SU-DHL-6 (cell line): ENCODE measurements around the gene ACVR1.
"Not testable (repeated sequence)": the region's sequence is repeated elsewhere in the genome, so short reads cannot be mapped to it uniquely, and the experiment has no call there.

Experiments used
- H2AFZ ChIP-seq: fragments of 200-600 bp; sonication (generic); 2 replicates; pipeline ENCODE4 v1.6.1; 2014; ENCODE audit warnings: low read depth, mild to moderate bottlenecking, moderate library complexity, mixed read lengths, antibody characterized with exemption, low read length; ENCODE audit not compliant: severe bottlenecking
- H3F3A ChIP-seq: fragments of 200-600 bp; shearing (Covaris generic); 2 replicates; pipeline ENCODE4 v1.6.0; 2016; ENCODE audit warnings: antibody characterized with exemption, mild to moderate bottlenecking; ENCODE audit not compliant: insufficient read depth
- H3K27ac ChIP-seq: fragments of 200-600 bp; sonication (generic); 2 replicates; pipeline ENCODE4 v1.5.1; 2016; ENCODE audit warnings: low read depth, mild to moderate bottlenecking, low read length, moderate library complexity, mixed read lengths
- H3K27me3 ChIP-seq: fragments of 200-600 bp; sonication (generic), shearing (Covaris generic); 2 replicates; pipeline ENCODE4 v1.6.0; 2014; ENCODE audit warnings: mild to moderate bottlenecking, low read length
- H3K36me3 ChIP-seq: fragments of 200-600 bp; sonication (generic); 2 replicates; pipeline ENCODE4 v1.6.1; 2014; ENCODE audit warnings: mild to moderate bottlenecking, low read length, mixed read lengths
- H3K4me2 ChIP-seq: fragments of 300-600, 200-600 bp; shearing (Covaris generic), sonication (generic); 2 replicates; pipeline ENCODE4 v1.6.0; 2014; ENCODE audit warnings: low read length, low read depth, mild to moderate bottlenecking; ENCODE audit not compliant: poor library complexity, severe bottlenecking
- H3K4me3 ChIP-seq: fragments of 200-600 bp; sonication (generic); 2 replicates; pipeline ENCODE4 v1.5.1; 2014; ENCODE audit warnings: antibody characterized with exemption, low read length, mild to moderate bottlenecking, mixed read lengths; ENCODE audit not compliant: insufficient read depth, poor library complexity, severe bottlenecking
- H3K79me2 ChIP-seq: fragments of 200-600 bp; sonication (generic); 2 replicates; pipeline ENCODE4 v1.6.1; 2014; ENCODE audit warnings: mild to moderate bottlenecking, low read length, moderate library complexity; ENCODE audit not compliant: insufficient read depth
- H3K9ac ChIP-seq: fragments of 200-600 bp; sonication (generic); 2 replicates; pipeline ENCODE4 v1.7.0; 2014; ENCODE audit warnings: mild to moderate bottlenecking, low read length
- H3K9me2 ChIP-seq: fragments of 200-600 bp; sonication (generic); replicated peaks from 2 replicates; pipeline ENCODE4 v1.6.1; 2014; ENCODE audit warnings: low read length; ENCODE audit not compliant: insufficient read depth
- H3K9me3 ChIP-seq: fragments of 200-600 bp; sonication (generic); 2 replicates; pipeline ENCODE4 v1.6.1; 2014; ENCODE audit warnings: low read length, mixed read lengths; ENCODE audit not compliant: insufficient read depth
- H4K20me1 ChIP-seq: fragments of 200-600 bp; sonication (generic); 2 replicates; pipeline ENCODE4 v1.6.1; 2014; ENCODE audit warnings: low read depth, mild to moderate bottlenecking, antibody characterized with exemption, low read length, moderate library complexity, mixed read lengths
- CTCF ChIP-seq: fragments of 200-600 bp; sonication (generic); IDR thresholded peaks from one replicate; pipeline ENCODE4 v1.5.1; 2017; ENCODE audit warnings: antibody characterized with exemption, mild to moderate bottlenecking, low read length, moderate library complexity; ENCODE audit not compliant: insufficient read depth, poor library complexity, severe bottlenecking
- EZH2phosphoT487 ChIP-seq: fragments of 200-600 bp; sonication (generic), shearing (Covaris generic); conservative IDR thresholded peaks from 2 replicates; pipeline ENCODE4 v1.6.1; 2018; ENCODE audit warnings: mild to moderate bottlenecking, antibody characterized with exemption, low read length, moderate library complexity, mixed read lengths

The ACVR1 gene

GRCh38 chr2:157891643-157892041 is 15.5 kb upstream of the ACVR1 start:
- H3K27me3 ChIP-seq, result no peaks in the 10 kb centered on the region
- no peaks in the 10 kb centered on the region for H3K36me3 ChIP-seq
- H4K20me1 ChIP-seq, result no peaks in the 10 kb centered on the region
- H3K4me3 ChIP-seq, result no peak overlapping the region
- no peaks in the 10 kb centered on the region for H3F3A ChIP-seq
- TF ChIP-seq EZH2phosphoT487 (no peak), CTCF (no peak)
- H3K9me3 ChIP-seq, result no peaks in the 10 kb centered on the region
- H3K4me2 ChIP-seq, result no peak overlapping the region
- no peaks in the 10 kb centered on the region for H3K9me2 ChIP-seq
- H3K27ac ChIP-seq, result no peak overlapping the region
- H3K9ac ChIP-seq, result no peak overlapping the region
- no peak overlapping the region for H2AFZ ChIP-seq
- no peaks in the 10 kb centered on the region for H3K79me2 ChIP-seq

- H2AFZ ChIP-seq, result no peak overlapping the region
- H3K4me3 ChIP-seq, result no peak overlapping the region
- no peak overlapping the region for H3K9ac ChIP-seq
- H3K9me3 ChIP-seq, result no peaks in the 10 kb centered on the region
- H3K4me2 ChIP-seq, result no peak overlapping the region
- H3K36me3 ChIP-seq, result no peaks in the 10 kb centered on the region
- no peaks in the 10 kb centered on the region for H4K20me1 ChIP-seq
- TF ChIP-seq EZH2phosphoT487 (no peak), CTCF (no peak)
- H3F3A ChIP-seq, result no peaks in the 10 kb centered on the region
- no peaks in the 10 kb centered on the region for H3K79me2 ChIP-seq
- no peaks in the 10 kb centered on the region for H3K9me2 ChIP-seq
- no peaks in the 10 kb centered on the region for H3K27me3 ChIP-seq
- no peak overlapping the region for H3K27ac ChIP-seq
Observed at GRCh38 chr2:157890969-157891642, 15.0 kb upstream of the ACVR1 start.

- Histone ChIP-seq H3F3A (no peaks in the 10 kb centered on the region), H3K27ac (no peak overlapping the region), H3K9me3 (no peaks in the 10 kb centered on the region), H3K9me2 (no peaks in the 10 kb centered on the region), H3K4me3 (no peak overlapping the region), H3K9ac (no peak overlapping the region), H3K79me2 (no peaks in the 10 kb centered on the region), H2AFZ (no peak overlapping the region), H3K4me2 (no peak overlapping the region), H3K36me3 (no peaks in the 10 kb centered on the region), H4K20me1 (no peaks in the 10 kb centered on the region), H3K27me3 (no peaks in the 10 kb centered on the region)
- TF ChIP-seq EZH2phosphoT487 (no peak), CTCF (no peak)
Observed at GRCh38 chr2:157887946-157888345, 11.8 kb upstream of the ACVR1 start.

- H3K9me3 ChIP-seq, H4K20me1 ChIP-seq, H2AFZ ChIP-seq, H3K27me3 ChIP-seq, H3K27ac ChIP-seq, H3K4me3 ChIP-seq, H3K36me3 ChIP-seq, H3K9ac ChIP-seq, H3K79me2 ChIP-seq, H3K4me2 ChIP-seq, H3K9me2 ChIP-seq, H3F3A ChIP-seq: not testable (repeated sequence)
Observed at GRCh38 chr2:157884533-157884932, 8.4 kb upstream of the ACVR1 start.
